Heart left ventricle (tissue), 16 donors: ENCODE measurements around the gene TAF4. TPM values are rescaled to one million over a fixed set of nuclear protein-coding genes. Genes with fewer than 3 reads are reported as not detected.
A peak's percentile ranks its signal among the peaks of the same experiment; 100 is the strongest.

Experiments used
- ATAC-seq, 4 donors: fragments of 200-7000 bp; cut with Tn5 transposase; one replicate each; pipeline ENCODE4 v1.9.1; 2020 to 2022; ENCODE audit warnings: moderate library complexity in 4 of 4, mild to moderate bottlenecking in 3 of 4, moderate number of reproducible peaks in 1 of 4
- DNase-seq, 5 donors: peaks; one replicate each; pipeline ENCODE4 v3.0.0-alpha.2; 2020
- H3K27ac ChIP-seq, 12 donors: fragments of 200-600 bp; sonication (generic) in 4 of 12; one replicate each; pipeline versions ENCODE4 v1.5.0 to v1.8.0; 2016 to 2022; ENCODE audit warnings: mild to moderate bottlenecking in 2 of 12
- H3K27me3 ChIP-seq, 9 donors: fragments of 200-600 bp; sonication (generic) in 2 of 9; one replicate each; pipeline versions ENCODE4 v1.5.1 to v1.8.0; 2016 to 2022; ENCODE audit warnings: mild to moderate bottlenecking in 3 of 9
- H3K36me3 ChIP-seq, 9 donors: fragments of 200-600 bp; sonication (generic) in 2 of 9; one replicate each; pipeline versions ENCODE4 v1.5.0 to v1.8.0; 2018 to 2022; ENCODE audit warnings: mild to moderate bottlenecking in 2 of 9
- H3K4me1 ChIP-seq, 12 donors: fragments of 200-600 bp; sonication (generic) in 4 of 12; one replicate each; pipeline versions ENCODE4 v1.5.0 to v1.8.0; 2016 to 2022; ENCODE audit warnings: mild to moderate bottlenecking in 3 of 12
- H3K4me3 ChIP-seq, 12 donors: fragments of 200-600 bp; sonication (generic) in 4 of 12; one replicate each; pipeline versions ENCODE4 v1.5.0 to v1.8.0; 2017 to 2022; ENCODE audit warnings: mild to moderate bottlenecking in 9 of 12, moderate library complexity in 4 of 12
- H3K9me3 ChIP-seq, 12 donors: fragments of 200-600 bp; sonication (generic) in 4 of 12; one replicate each; pipeline versions ENCODE4 v1.5.0 to v1.8.0; 2016 to 2022; ENCODE audit warnings: mild to moderate bottlenecking in 1 of 12
- CTCF ChIP-seq, 12 donors: fragments of 200-600 bp; sonication (generic) in 4 of 12; IDR thresholded peaks; one replicate each; pipeline versions ENCODE4 v1.5.0 to v1.8.0; 2018 to 2022; ENCODE audit warnings: antibody characterized with exemption in 12 of 12, mild to moderate bottlenecking in 5 of 12
- POLR2A ChIP-seq, 2 donors: fragments of 450-650 bp; IDR thresholded peaks; one replicate each; pipeline ENCODE4 v1.6.1; 2017; ENCODE audit warnings: antibody characterized with exemption in 2 of 2, mild to moderate bottlenecking in 2 of 2, moderate library complexity in 2 of 2
- WGBS, 4 donors: extraction: QIAGEN DNeasy Blood & Tissue Kit in 2 of 4; methylation state at CpG; one replicate each; pipeline versions ENCODE4 v1.1.5 to v1.1.7; 2013 to 2018; 5-methylcytosine and 5-hydroxymethylcytosine counted together
- intact Hi-C, 10 donors: fragments of 100-400 bp; cut with DNase I; formaldehyde crosslinking; loops; one replicate each; pipeline versions ENCODE4 v1.11.1 to v1.14.2; 2022
- polyA plus RNA-seq, 2 donors: library from polyadenylated mRNA; stranded (reverse); fragments of 200-250 nt; gene quantifications; one replicate each; pipeline ENCODE4 v1.2.3, GENCODE V29; 2013
- total RNA-seq, 9 donors: library from RNA; depleted of rRNA in 2 of 9; stranded (reverse); fragments of >200 nt in 2 of 9; fragmentation: NEBNext Ultra II Directional in 3 of 9; extraction: Animal tissue kit (Norgen Biotek cat#: 25700) in 3 of 9; gene quantifications; one replicate each; pipeline versions ENCODE4 v1.1.0 to v1.2.4, GENCODE V29; 2016 to 2023
- donor health status: ischemic (EF 13 %, LVEDD 7.1; RV severe dilation, severe dysfunction).
- donor health status: healthy with polysubstance abuse.
- donor health status: DM: no; HTN: yes; CAD: no.
- donor health status: DM: no; HTN: no; CAD: no.
- donor health status: ischemic (EF 25% LVEDD 6.9; RV normal size, moderate dysfunction).
- donor health status: ischemic (EF 25% LVEDD 5.7; RV mildly dilated, moderate dysfunction).
- donor health status: healthy.
- donor health status: DM: yes; HTN: yes; CAD: no.
- donor health status: ischemic (EF 35%, LVEDD 5.7; RV mildly dilated, moderate dysfunction).
- donor health status: nonischemic (EF 11% LVEDD 7.7; RV severe dilation, severe dysfunction).
- donor health status: DM: yes; HTN: yes; CAD: no.
- donor health status: PGD.
- donor health status: ischemic (EF 29% LVEDD 5.4; RV normal size, mild dysfunction).
- donor health status: nonischemic (EF 23%, LVEDD 6.1; RV moderate dilation, normal function).

The TAF4 gene
- total and polyA plus RNA-seq, 11 donors = 4.5 to 37.7 (median 10.7) TPM

GRCh38 chr20:62050166-62051120 lies 15.2 kb downstream of the TAF4 start:
- Histone ChIP-seq H3K9me3 (no peaks in the 10 kb centered on the region), H3K27ac (no peak overlapping the region), H3K36me3 (peaks cover 0 to 8% (median 0%) of the 10 kb centered on the region in 9 donors), H3K27me3 (no peaks in the 10 kb centered on the region), H3K4me1 (peaks cover 0 to 41% (median 5%) of the 10 kb centered on the region in 12 donors), H3K4me3 (no peak overlapping the region)
- DNase-seq (no peak), ATAC-seq (peak in 2 of 4 donors; percentile 17 to 32)
- intact Hi-C loops = no loop called here
- 65 to 79% (median 72%) methylated on average over 16 to 18 of the region's 18 CpGs for WGBS, 4 donors
- TF ChIP-seq CTCF (IDR thresholded peaks at IDR 0.05) (no peak), POLR2A (IDR thresholded peaks at IDR 0.05) (no peak)

GRCh38 chr20:62049342-62050165 lies 16.1 kb downstream of the TAF4 start:
- Histone ChIP-seq H3K27ac (no peak overlapping the region), H3K9me3 (no peaks in the 10 kb centered on the region), H3K36me3 (peaks cover 0 to 4% (median 0%) of the 10 kb centered on the region in 9 donors), H3K4me3 (no peak overlapping the region), H3K4me1 (peaks cover 0 to 48% (median 5%) of the 10 kb centered on the region in 12 donors), H3K27me3 (no peaks in the 10 kb centered on the region)
- 90 to 92% (median 91%) methylated on average over 18 to 22 of the region's 22 CpGs for WGBS, 4 donors
- TF ChIP-seq CTCF (IDR thresholded peaks at IDR 0.05) (no peak), POLR2A (IDR thresholded peaks at IDR 0.05) (no peak)
- DNase-seq = no peak
- no peak for ATAC-seq
- intact Hi-C loops = no loop called here

GRCh38 chr20:62048821-62049291 lies 16.8 kb downstream of the TAF4 start:
- Histone ChIP-seq H3K36me3 (peaks cover 0 to 4% (median 0%) of the 10 kb centered on the region in 9 donors), H3K9me3 (no peaks in the 10 kb centered on the region), H3K4me3 (no peak overlapping the region), H3K27ac (no peak overlapping the region), H3K27me3 (no peaks in the 10 kb centered on the region), H3K4me1 (peaks cover 0 to 49% (median 5%) of the 10 kb centered on the region in 12 donors)
- DNase-seq (no peak), ATAC-seq (no peak)
- TF ChIP-seq CTCF (IDR thresholded peaks at IDR 0.05) (no peak), POLR2A (IDR thresholded peaks at IDR 0.05) (no peak)
- WGBS, 4 donors = 90% methylated on average over 18 of the region's 18 CpGs
- intact Hi-C loops = no loop called here
